H1 (cell line): Measurements from ENCODE around the gene JPH3. TPM values are rescaled to one million over a fixed set of nuclear protein-coding genes. Genes with fewer than 3 reads are reported as not detected.

Source experiments
- ATF2 ChIP-seq: IDR thresholded peaks from 2 replicates; pipeline ENCODE4 v1.6.1; 2012; ENCODE audit warnings: low read length, inconsistent platforms
- CHD1 ChIP-seq: IDR thresholded peaks from 2 replicates; pipeline ENCODE4 v1.6.1; 2012; ENCODE audit warnings: low read depth, low read length, improper control_type of control experiment
- TAF1 ChIP-seq: IDR thresholded peaks from 2 replicates; pipeline ENCODE4 v1.6.1; 2011; ENCODE audit warnings: mild to moderate bottlenecking, low read depth, low read length
- polyA plus RNA-seq, 7 experiments: library from polyadenylated mRNA; depleted of rRNA in 3 of 7; stranded (reverse) in 5 of 7; unstranded in 2 of 7; fragments of >200 nt in 5 of 7; fragments of 200-250 nt in 2 of 7; gene quantifications; 1 replicate in 5 of 7; 2 replicates in 1 of 7; 4 replicates in 1 of 7; pipeline versions ENCODE4 v1.2.1 to v1.2.3, GENCODE V29; 2011 to 2013; ENCODE audit warnings: missing spikeins in 2 of 7, mixed read lengths in 2 of 7
- total RNA-seq: library from RNA; stranded (reverse); fragmentation: NEBNext Ultra II Directional; extraction: Animal tissue kit (Norgen Biotek cat#: 25700); gene quantifications from 2 replicates; pipeline ENCODE4 v1.2.1, GENCODE V29; 2021

Gene JPH3
- total and polyA plus RNA-seq, 2 of the 8 experiments (the other 6 are each of a cell fraction or from before 2014, with no cell fraction given): 10.3 to 28.3 TPM

DNA sequence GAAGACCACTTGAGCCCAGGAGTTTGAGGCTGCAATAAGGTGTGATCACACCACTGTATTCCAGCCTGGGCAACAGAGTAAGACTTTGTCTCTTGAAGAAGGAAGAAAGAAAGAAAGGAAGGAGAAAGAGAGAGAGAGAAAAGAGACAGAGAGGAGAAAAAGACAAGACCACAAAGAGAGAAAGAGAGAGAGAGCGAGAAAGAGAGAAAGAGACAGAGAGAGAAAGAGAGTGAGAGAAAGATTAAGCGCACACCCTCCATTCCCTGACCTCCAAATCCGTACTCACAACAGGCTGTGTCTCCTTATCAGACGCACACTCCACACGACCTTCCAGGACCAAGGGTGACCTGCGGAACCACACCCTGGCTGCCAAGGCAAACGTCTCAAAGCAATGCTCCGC, 143.9 kb downstream of the JPH3 start (continued):
- TF ChIP-seq ATF2: no peak
- TF ChIP-seq CHD1: no peak
- no peak for TF ChIP-seq TAF1

Other genes with a start within 250 kb of the JPH3 start
- gene FBXO31, start 218.7 kb upstream of the JPH3 start, total RNA-seq: 20.7 and 21.6 TPM in 2 replicates
- gene FBXO31, start 218.7 kb upstream of the JPH3 start, polyA plus RNA-seq (2011; rRNA removed): 8.3 and 12.2 TPM in 2 replicates
- 47.1 and 48.5 TPM in 2 replicates for gene MAP1LC3B, start 210.2 kb upstream of the JPH3 start, total RNA-seq
- 15.4 and 29.5 TPM in 2 replicates for gene MAP1LC3B, start 210.2 kb upstream of the JPH3 start, polyA plus RNA-seq (2011; rRNA removed)
- gene ZCCHC14, start 109.5 kb upstream of the JPH3 start, total RNA-seq: 27.1 and 28.2 TPM in 2 replicates
- 8.2 and 15.6 TPM in 2 replicates for gene ZCCHC14, start 109.5 kb upstream of the JPH3 start, polyA plus RNA-seq (2011; rRNA removed)
- 55.6 and 63.9 TPM in 2 replicates for gene KLHDC4, start 163.5 kb downstream of the JPH3 start, total RNA-seq
- gene KLHDC4, start 163.5 kb downstream of the JPH3 start, polyA plus RNA-seq (2011; rRNA removed): 23.7 and 39.0 TPM in 2 replicates